Activated T-cell treated with anti-CD3 and anti-CD28 coated beads, Interleukin-2, amount 50 U/mL, for 24 hours (primary cell): ENCODE results near the gene APOBEC3H.

Source experiments
- DNase-seq: peaks from one replicate; pipeline ENCODE4 v3.0.0-alpha.2; 2020
- H3K27ac Mint-ChIP-seq: 2 replicates; pipeline ENCODE4 v1.8.0; 2020; ENCODE audit warnings: mild to moderate bottlenecking, mixed read lengths
- H3K27me3 Mint-ChIP-seq: 2 replicates; pipeline ENCODE4 v1.8.0; 2020; ENCODE audit warnings: mixed read lengths
- H3K36me3 Mint-ChIP-seq: 2 replicates; pipeline ENCODE4 v1.8.0; 2020; ENCODE audit warnings: low read depth, mixed read lengths
- H3K4me1 Mint-ChIP-seq: 2 replicates; pipeline ENCODE4 v1.8.0; 2020; ENCODE audit warnings: low read depth, mixed read lengths
- H3K4me3 Mint-ChIP-seq: 2 replicates; pipeline ENCODE4 v1.8.0; 2020; ENCODE audit warnings: mild to moderate bottlenecking, moderate library complexity, mixed read lengths
- H3K9me3 Mint-ChIP-seq: 2 replicates; pipeline ENCODE4 v1.8.0; 2020; ENCODE audit warnings: mixed read lengths

Gene APOBEC3H

DNA sequence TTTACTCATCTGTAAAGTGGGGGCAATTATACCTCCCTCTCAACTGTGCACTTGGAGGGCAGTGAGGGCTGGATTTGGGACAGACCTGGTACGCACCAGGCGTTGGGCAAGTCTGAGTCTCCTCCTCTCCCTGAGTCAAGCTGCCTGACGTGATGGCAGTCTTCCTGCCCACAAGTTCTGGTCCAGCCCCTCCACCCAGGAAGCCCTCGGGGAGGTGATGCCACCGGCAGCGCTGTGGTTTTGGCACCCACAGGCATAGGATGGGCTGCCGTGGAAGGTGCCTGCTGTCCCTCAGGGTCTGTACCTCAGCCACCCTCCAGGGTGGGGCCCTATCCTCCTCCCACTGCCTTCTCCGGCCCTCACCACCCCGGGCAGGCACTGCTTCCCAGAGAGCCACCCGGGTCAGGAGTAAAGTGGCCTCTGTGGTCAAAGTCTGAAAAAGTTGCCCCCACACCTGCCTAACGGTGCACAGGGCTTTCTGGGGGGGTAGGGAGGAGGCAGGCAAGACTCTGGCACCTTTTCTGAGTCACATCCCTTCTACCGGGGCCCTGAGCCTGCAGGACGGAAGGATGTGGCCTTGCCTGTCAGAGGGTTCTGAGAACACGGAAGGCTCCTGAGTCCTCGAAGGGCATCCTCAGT is 6.5 kb upstream of the APOBEC3H start:
- Mint-ChIP-seq H3K36me3 (peaks cover 12% of the 10 kb centered on the region), H3K9me3 (no peaks in the 10 kb centered on the region), H3K4me1 (peaks cover 84% of the 10 kb centered on the region), H3K4me3 (peak overlapping the region; percentile 52), H3K27ac (peak overlapping the region; percentile 95), H3K27me3 (no peaks in the 10 kb centered on the region)
- DNase-seq: peak; percentile 87

- peak overlapping the region; percentile 95 for H3K27ac Mint-ChIP-seq
- peaks cover 89% of the 10 kb centered on the region for H3K4me1 Mint-ChIP-seq
- peak; percentile 52 for DNase-seq
- H3K36me3 Mint-ChIP-seq: peaks cover 5% of the 10 kb centered on the region
- H3K4me3 Mint-ChIP-seq: peak overlapping the region; percentile 52
- H3K27me3 Mint-ChIP-seq: no peaks in the 10 kb centered on the region
- no peaks in the 10 kb centered on the region for H3K9me3 Mint-ChIP-seq
Observed at GRCh38 chr22:39091126-39092081, 5.6 kb upstream of the APOBEC3H start.

- Mint-ChIP-seq H3K4me3 (peak overlapping the region; percentile 52), H3K36me3 (peaks cover 1% of the 10 kb centered on the region), H3K9me3 (no peaks in the 10 kb centered on the region), H3K27me3 (no peaks in the 10 kb centered on the region), H3K4me1 (peaks cover 91% of the 10 kb centered on the region), H3K27ac (peak overlapping the region; percentile 95)
- peak; percentile 48 for DNase-seq
Observed at GRCh38 chr22:39092111-39092862, 4.8 kb upstream of the APOBEC3H start.

GRCh38 chr22:39094717-39095389 is 2.2 kb upstream of the APOBEC3H start:
- DNase-seq: no peak

DNA sequence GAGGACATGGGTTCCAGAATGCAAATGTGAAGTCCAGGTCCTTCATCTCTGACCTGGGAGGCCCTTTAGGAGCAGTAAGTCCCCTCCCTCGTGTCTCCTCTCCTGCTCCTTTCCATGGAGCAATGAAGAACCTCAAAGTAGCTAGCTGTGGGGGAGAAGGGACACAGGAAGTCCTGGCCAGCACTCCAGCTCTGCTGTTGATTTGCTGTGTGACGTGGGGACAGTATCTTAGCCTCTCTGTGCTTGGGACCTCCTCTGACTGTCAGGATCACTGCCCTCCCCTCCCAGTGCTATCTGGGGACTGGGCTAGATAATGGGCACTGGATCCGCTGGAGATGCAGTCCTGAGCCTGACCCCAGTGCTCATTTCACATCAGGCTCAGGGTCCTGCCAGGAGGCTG is 1.1 kb upstream of the APOBEC3H start:
- peaks cover 90% of the 10 kb centered on the region for H3K4me1 Mint-ChIP-seq
- no peak overlapping the region for H3K4me3 Mint-ChIP-seq
- no peaks in the 10 kb centered on the region for H3K9me3 Mint-ChIP-seq
- no peaks in the 10 kb centered on the region for H3K27me3 Mint-ChIP-seq
- DNase-seq: no peak
- H3K36me3 Mint-ChIP-seq: no peaks in the 10 kb centered on the region
- peak overlapping the region; percentile 8 for H3K27ac Mint-ChIP-seq

More at GRCh38 chr22:39094717-39095389, 2.2 kb upstream of the APOBEC3H start:
- peaks cover 91% of the 10 kb centered on the region for H3K4me1 Mint-ChIP-seq
- no peaks in the 10 kb centered on the region for H3K36me3 Mint-ChIP-seq
- H3K27ac Mint-ChIP-seq: peak overlapping the region; percentile 78
- no peaks in the 10 kb centered on the region for H3K9me3 Mint-ChIP-seq
- H3K4me3 Mint-ChIP-seq: no peak overlapping the region
- no peaks in the 10 kb centered on the region for H3K27me3 Mint-ChIP-seq

DNA sequence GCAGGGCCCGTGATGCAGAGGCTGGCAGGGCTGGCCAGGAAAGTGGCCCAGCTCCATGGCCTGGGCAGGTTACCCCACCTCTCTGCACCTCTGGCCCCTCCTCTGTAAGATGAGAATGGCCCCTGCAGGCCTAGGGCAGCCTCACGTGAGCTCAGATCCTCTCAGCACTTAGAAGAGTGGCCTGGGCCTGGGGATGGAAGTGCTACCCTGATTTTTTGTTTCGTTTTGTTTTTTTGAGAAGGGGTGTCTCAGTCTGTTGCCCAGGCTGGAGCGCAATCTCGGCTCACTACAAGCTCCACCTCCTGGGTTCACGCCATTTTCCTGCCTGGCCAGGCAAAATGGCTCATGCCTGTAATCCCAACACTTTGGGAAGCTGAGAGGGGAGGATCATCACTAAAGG is 982 bp downstream of the APOBEC3H start:
- no peaks in the 10 kb centered on the region for H3K36me3 Mint-ChIP-seq
- DNase-seq: no peak
- H3K4me3 Mint-ChIP-seq: peak overlapping the region; percentile 64
- no peaks in the 10 kb centered on the region for H3K27me3 Mint-ChIP-seq
- H3K4me1 Mint-ChIP-seq: peaks cover 72% of the 10 kb centered on the region
- H3K27ac Mint-ChIP-seq: peak overlapping the region; percentile 89
- no peaks in the 10 kb centered on the region for H3K9me3 Mint-ChIP-seq

GRCh38 chr22:39098576-39098975 is 1.5 kb downstream of the APOBEC3H start:
- Mint-ChIP-seq H3K4me3 (peak overlapping the region; percentile 47), H3K36me3 (no peaks in the 10 kb centered on the region), H3K27me3 (no peaks in the 10 kb centered on the region), H3K27ac (peak overlapping the region; percentile 87), H3K4me1 (peaks cover 69% of the 10 kb centered on the region), H3K9me3 (no peaks in the 10 kb centered on the region)
- no peak for DNase-seq

DNA sequence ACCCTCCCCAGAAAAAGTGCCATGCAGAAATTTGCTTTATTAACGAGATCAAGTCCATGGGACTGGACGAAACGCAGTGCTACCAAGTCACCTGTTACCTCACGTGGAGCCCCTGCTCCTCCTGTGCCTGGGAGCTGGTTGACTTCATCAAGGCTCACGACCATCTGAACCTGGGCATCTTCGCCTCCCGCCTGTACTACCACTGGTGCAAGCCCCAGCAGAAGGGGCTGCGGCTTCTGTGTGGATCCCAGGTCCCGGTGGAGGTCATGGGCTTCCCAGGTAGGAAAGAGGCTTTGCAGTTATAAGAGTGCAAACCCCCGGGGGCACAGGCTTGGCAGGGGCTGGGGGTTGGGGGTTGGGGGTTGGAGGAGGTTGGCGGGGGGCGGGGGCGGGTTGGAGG is 4.2 kb downstream of the APOBEC3H start:
- no peak for DNase-seq
- no peaks in the 10 kb centered on the region for H3K9me3 Mint-ChIP-seq
- H3K4me1 Mint-ChIP-seq: peaks cover 46% of the 10 kb centered on the region
- no peaks in the 10 kb centered on the region for H3K27me3 Mint-ChIP-seq
- H3K36me3 Mint-ChIP-seq: no peaks in the 10 kb centered on the region
- H3K27ac Mint-ChIP-seq: no peak overlapping the region
- no peak overlapping the region for H3K4me3 Mint-ChIP-seq

- Mint-ChIP-seq H3K27ac (no peak overlapping the region), H3K4me3 (no peak overlapping the region), H3K4me1 (peaks cover 29% of the 10 kb centered on the region), H3K36me3 (no peaks in the 10 kb centered on the region), H3K9me3 (no peaks in the 10 kb centered on the region), H3K27me3 (no peaks in the 10 kb centered on the region)
- no peak for DNase-seq
Observed at GRCh38 chr22:39103431-39103830, 6.4 kb downstream of the APOBEC3H start.

DNA sequence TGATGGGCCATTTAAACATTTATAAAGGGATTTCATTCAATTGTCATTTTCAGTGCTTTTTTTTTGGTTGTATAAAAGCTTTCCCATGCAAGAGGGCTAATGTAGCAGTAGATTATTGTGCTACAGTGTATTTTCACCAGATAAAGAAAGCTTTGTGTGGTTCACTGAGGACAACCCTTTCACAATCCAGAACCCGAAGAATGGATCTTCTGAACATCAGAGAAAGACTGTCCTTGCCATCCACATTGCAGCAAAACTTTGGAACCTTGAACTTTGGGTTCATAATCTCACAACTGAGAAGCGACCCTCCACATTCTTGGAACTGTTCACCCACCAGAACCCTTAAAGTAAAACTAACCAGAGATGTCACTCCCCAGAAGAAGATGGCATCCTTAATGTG is 9.3 kb downstream of the APOBEC3H start:
- peaks cover 12% of the 10 kb centered on the region for H3K4me1 Mint-ChIP-seq
- H3K36me3 Mint-ChIP-seq: no peaks in the 10 kb centered on the region
- H3K27me3 Mint-ChIP-seq: no peaks in the 10 kb centered on the region
- no peak overlapping the region for H3K4me3 Mint-ChIP-seq
- H3K27ac Mint-ChIP-seq: no peak overlapping the region
- no peaks in the 10 kb centered on the region for H3K9me3 Mint-ChIP-seq
- no peak for DNase-seq

- no peaks in the 10 kb centered on the region for H3K36me3 Mint-ChIP-seq
- H3K9me3 Mint-ChIP-seq: no peaks in the 10 kb centered on the region
- no peak overlapping the region for H3K27ac Mint-ChIP-seq
- H3K4me3 Mint-ChIP-seq: no peak overlapping the region
- H3K27me3 Mint-ChIP-seq: no peaks in the 10 kb centered on the region
- DNase-seq: no peak
- peaks cover 15% of the 10 kb centered on the region for H3K4me1 Mint-ChIP-seq
Observed at GRCh38 chr22:39108487-39108886, 11.4 kb downstream of the APOBEC3H start.

GRCh38 chr22:39109361-39109760 is 12.3 kb downstream of the APOBEC3H start:
- H3K27me3 Mint-ChIP-seq: no peaks in the 10 kb centered on the region
- H3K27ac Mint-ChIP-seq: no peak overlapping the region
- H3K9me3 Mint-ChIP-seq: no peaks in the 10 kb centered on the region
- peaks cover 24% of the 10 kb centered on the region for H3K4me1 Mint-ChIP-seq
- H3K4me3 Mint-ChIP-seq: no peak overlapping the region
- DNase-seq: no peak
- no peaks in the 10 kb centered on the region for H3K36me3 Mint-ChIP-seq

DNA sequence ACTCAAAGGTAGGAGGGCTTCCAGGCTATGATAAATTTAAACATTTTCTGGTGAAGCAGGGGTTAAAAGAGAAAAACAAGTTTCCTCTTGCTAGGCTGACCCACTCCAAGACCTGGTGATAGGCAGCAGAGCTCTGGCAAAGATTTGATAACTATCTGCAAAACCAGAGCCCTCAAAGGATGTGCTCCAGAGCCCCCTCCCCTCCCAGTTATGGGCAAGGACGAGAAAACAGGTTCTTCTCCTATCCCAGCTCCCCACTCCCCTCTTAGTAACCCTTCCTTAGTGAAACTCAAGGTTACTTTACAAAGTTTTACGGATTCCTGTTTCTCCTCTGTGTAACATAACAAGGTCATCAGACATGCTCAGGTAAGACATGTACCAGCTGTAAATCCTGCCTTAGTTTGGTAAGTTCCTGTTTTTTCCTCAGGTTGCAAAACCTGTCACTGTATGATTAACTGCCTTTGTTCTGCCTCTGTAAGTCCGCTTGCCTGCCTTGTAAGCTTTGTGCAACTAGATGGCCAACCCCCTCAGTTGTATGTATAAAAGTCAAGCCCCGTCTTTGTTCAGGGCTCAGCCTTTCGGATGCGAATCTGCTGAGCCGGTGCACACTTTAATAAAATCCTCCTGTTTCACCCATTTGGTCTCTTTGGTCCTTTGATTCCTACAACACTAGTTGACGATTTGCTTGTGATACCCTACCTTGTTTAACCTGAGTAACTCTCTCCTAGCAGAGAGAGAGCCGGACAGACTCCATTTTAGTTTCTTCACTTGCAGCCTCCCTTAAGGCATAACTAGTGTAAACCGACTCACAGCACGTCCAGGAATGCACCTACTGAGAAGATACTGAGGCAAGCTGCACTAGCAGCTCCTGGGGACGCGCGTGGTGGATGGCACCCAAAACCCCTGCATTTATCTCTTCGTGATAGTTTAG is 13.9 kb downstream of the APOBEC3H start:
- H3K27me3 Mint-ChIP-seq: no peaks in the 10 kb centered on the region
- no peaks in the 10 kb centered on the region for H3K9me3 Mint-ChIP-seq
- H3K4me3 Mint-ChIP-seq: no peak overlapping the region
- H3K4me1 Mint-ChIP-seq: peaks cover 39% of the 10 kb centered on the region
- no peak for DNase-seq
- H3K27ac Mint-ChIP-seq: no peak overlapping the region
- no peaks in the 10 kb centered on the region for H3K36me3 Mint-ChIP-seq
